ENCODE measurements around the gene DYNLT2B.
"Not testable (repeated sequence)": the region's sequence is repeated elsewhere in the genome, so short reads cannot be mapped to it uniquely, and the experiment has no call there.

Gene DYNLT2B

GRCh38 chr3:196255776-196256175 is 62.3 kb downstream of the DYNLT2B start:
- FAIRE-seq: no peak
- TF ChIP-seq POLR2A (IDR thresholded peaks at IDR 0.05; ENCODE audit: low read depth, low read length) (no peak), POLR2AphosphoS5 (IDR thresholded peaks at IDR 0.05; ENCODE audit: low read depth, low read length) (no peak), TAF1 (IDR thresholded peaks at IDR 0.05; ENCODE audit: borderline replicate concordance, low read depth, low read length) (no peak)
- no peak for DNase-seq (ENCODE audit: insufficient read length)

GRCh38 chr3:196254376-196255283 is 63.4 kb downstream of the DYNLT2B start:
- TF ChIP-seq POLR2AphosphoS5 (IDR thresholded peaks at IDR 0.05; ENCODE audit: low read depth, low read length) (no peak), TAF1 (IDR thresholded peaks at IDR 0.05; ENCODE audit: borderline replicate concordance, low read depth, low read length) (no peak), POLR2A (IDR thresholded peaks at IDR 0.05; ENCODE audit: low read depth, low read length) (no peak)
- no peak for FAIRE-seq
- DNase-seq (ENCODE audit: insufficient read length): no peak

- no peak for DNase-seq (ENCODE audit: insufficient read length)
- TF ChIP-seq POLR2A (IDR thresholded peaks at IDR 0.05; ENCODE audit: low read depth, low read length): no peak
- no peak for TF ChIP-seq TAF1 (IDR thresholded peaks at IDR 0.05; ENCODE audit: borderline replicate concordance, low read depth, low read length)
- TF ChIP-seq POLR2AphosphoS5 (IDR thresholded peaks at IDR 0.05; ENCODE audit: low read depth, low read length): no peak
- FAIRE-seq: no peak
Observed at GRCh38 chr3:196251918-196252317, 66.1 kb downstream of the DYNLT2B start.

GRCh38 chr3:196246612-196247308 is 71.3 kb downstream of the DYNLT2B start:
- no peak for FAIRE-seq
- TF ChIP-seq TAF1 (IDR thresholded peaks at IDR 0.05; ENCODE audit: borderline replicate concordance, low read depth, low read length): no peak
- no peak for TF ChIP-seq POLR2A (IDR thresholded peaks at IDR 0.05; ENCODE audit: low read depth, low read length)
- no peak for TF ChIP-seq POLR2AphosphoS5 (IDR thresholded peaks at IDR 0.05; ENCODE audit: low read depth, low read length)
- DNase-seq (ENCODE audit: insufficient read length): no peak

- not testable (repeated sequence) for FAIRE-seq; DNase-seq (ENCODE audit: insufficient read length)
Observed at GRCh38 chr3:196244166-196244565, 73.9 kb downstream of the DYNLT2B start.

- DNase-seq (ENCODE audit: insufficient read length) (no peak), FAIRE-seq (no peak)
- TF ChIP-seq POLR2AphosphoS5 (IDR thresholded peaks at IDR 0.05; ENCODE audit: low read depth, low read length) (no peak), POLR2A (IDR thresholded peaks at IDR 0.05; ENCODE audit: low read depth, low read length) (no peak), TAF1 (IDR thresholded peaks at IDR 0.05; ENCODE audit: borderline replicate concordance, low read depth, low read length) (no peak)
Observed at GRCh38 chr3:196241704-196242103, 76.3 kb downstream of the DYNLT2B start.

Measured in GM12892 (cell line).